ENCODE data around the gene MEAK7.

MEAK7 gene

GRCh38 chr16:84511831-84512230, 7.4 kb upstream of the MEAK7 start:
- no peak for DNase-seq (ENCODE audit: low spot score)

DNA sequence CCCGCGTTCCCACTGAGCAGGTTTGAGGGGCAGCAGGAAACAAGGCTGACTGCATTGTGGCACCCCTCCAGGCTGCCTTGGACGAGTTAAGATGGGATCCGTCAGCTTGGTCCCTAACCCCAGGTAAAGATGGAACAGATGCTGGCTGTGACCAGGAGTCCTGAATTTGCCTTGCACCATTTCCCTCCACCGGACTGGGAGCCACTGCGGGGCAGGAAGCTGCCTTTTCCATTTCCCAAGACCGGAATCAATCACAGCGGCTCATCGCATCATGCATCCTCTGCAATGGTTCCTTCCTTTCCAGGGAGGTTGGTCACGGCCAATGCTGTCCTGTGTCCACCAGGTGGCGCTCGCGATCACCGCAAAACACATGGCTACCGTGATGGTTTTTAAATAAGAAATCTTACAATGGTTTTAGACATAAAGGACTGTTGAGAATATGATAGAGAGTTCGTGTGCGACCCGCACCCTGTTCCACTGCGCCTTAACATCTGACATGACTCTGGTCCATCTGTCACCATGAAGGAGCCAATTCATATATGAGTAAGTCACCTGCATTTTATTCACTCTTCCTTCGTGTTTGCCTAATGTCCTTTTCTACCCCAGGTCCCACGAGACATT, 6.8 kb upstream of the MEAK7 start:
- DNase-seq (ENCODE audit: low spot score), result peak; percentile 70

GRCh38 chr16:84509032-84509950, 4.8 kb upstream of the MEAK7 start:
- DNase-seq (ENCODE audit: low spot score), result no peak

GRCh38 chr16:84508502-84508901, 4.0 kb upstream of the MEAK7 start:
- DNase-seq (ENCODE audit: low spot score), result no peak

- no peak for DNase-seq (ENCODE audit: low spot score)
Measured at GRCh38 chr16:84507011-84507982, 2.8 kb upstream of the MEAK7 start.

DNA sequence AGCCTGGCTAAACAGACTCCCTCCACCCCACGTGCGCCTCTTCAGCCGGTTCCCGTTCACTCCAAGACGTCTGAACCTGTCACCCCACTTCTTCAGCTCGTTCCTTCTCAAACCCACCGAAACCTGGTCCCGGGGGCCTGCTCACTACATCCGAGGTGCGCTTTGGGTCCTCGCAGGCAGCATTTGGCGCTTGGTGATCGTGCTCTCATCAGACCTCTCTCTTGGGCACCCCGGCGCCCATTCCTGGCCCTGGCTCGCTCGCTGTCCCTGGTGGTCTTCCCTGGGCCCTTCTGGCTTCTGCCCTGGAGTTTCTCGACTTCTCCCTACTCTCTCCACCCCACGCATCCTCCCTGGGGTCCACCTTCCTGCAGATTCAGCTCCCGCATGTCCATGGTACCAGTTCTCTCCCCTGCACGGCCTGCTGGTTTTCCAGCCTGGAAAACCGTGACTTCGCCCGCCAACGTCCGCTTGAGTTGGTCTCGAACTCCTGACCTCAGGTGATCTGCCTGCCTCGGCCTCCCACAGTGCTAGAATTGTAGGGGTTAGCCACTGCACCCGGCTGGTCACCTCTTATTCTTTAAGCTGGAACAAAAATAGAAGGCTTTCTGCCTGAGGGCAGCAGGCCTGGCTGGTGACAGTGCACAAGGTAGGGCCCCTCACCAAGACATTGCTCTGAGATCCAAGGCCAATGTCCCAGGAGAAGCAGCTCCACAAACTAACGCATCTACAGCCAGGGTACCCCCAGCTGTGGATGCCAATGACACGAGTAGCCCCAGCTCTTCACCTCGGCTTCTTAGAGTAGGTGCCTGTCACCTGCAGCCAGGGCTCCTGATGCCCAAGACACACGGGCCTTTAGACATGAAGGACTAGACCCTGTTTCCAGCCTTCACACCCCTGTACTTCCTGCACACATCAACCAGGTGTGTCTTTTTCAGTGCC, 1.1 kb upstream of the MEAK7 start:
- DNase-seq (ENCODE audit: low spot score), result no peak

- peak; percentile 57 for DNase-seq (ENCODE audit: low spot score)
Measured at GRCh38 chr16:84503751-84504395, 586 bp downstream of the MEAK7 start.

DNA sequence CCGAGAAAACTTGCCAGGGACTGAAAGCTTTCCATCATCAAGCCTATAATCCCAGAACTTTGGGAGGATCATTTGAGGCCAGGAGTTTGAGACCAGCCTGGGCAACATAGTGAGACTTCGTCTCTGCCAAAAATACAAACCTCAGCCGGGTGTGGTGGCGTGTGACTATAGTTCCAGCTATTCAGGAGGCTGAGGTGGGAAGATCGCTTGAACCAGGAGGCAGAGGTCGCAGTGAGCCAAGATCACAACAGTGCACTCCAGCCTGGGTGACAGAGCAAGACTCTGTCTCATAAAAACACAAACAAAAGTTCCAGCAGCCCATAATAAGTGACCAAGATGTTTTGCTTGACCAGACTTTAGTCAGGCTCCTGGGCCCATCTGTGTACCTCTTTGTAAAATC, 1.9 kb downstream of the MEAK7 start:
- DNase-seq (ENCODE audit: low spot score), result peak; percentile 24

- no peak for DNase-seq (ENCODE audit: low spot score)
Measured at GRCh38 chr16:84502075-84502474, 2.4 kb downstream of the MEAK7 start.

DNA sequence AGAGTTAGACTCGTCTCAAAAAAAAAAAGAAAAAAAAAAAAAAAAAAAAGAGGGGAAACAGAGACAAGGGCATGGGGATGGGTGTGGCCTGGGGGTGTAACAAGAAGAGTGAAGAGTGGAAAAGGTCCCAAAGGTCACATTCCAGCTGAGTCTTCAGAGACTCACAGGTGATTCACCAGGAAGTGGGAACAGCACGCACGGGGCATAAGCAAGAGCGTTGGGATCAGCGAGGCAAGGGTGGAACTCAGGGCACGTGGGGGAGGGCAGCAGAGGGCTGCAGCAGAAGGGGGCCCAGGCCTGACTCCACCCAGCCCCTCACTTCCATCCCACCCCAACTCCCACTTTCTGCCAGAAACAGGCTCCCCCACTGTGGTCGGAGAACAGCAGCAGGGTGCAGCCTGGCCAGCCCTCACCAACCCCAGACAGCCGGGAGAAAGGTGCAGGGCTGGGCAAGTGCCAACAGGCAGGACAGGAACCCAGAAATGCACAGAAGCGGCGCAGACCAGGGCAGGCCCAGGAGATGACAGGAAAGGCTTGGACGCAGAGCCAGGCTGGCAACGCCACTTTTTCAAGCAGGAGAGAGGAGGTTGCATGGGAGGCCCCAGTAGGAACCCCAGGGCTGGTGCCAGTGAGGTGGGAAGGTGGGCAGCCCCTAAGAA, 3.3 kb downstream of the MEAK7 start:
- peak; percentile 84 for DNase-seq (ENCODE audit: low spot score)

DNA sequence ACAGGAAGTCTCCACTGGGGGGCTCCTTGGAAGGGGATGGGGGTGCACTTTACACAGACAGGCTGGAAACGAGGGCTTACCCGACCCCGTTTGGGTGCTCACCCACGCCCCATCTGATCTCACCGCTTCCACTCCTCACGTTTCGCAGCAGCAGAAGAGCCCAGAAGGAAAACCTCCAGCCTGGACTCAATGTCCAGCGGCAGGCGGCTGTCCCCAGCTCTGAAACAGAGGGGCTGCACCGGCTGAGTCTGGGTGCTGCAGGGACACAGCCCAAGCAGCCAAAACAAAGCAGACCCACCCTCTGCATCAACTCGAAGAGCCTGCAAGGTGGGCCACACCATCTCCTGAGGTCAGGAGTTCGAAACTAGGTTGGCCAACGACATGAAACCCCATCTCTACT, 3.9 kb downstream of the MEAK7 start:
- DNase-seq (ENCODE audit: low spot score), result no peak

- no peak for DNase-seq (ENCODE audit: low spot score)
Measured at GRCh38 chr16:84499638-84500037, 4.8 kb downstream of the MEAK7 start.

- no peak for DNase-seq (ENCODE audit: low spot score)
Measured at GRCh38 chr16:84498859-84499620, 5.4 kb downstream of the MEAK7 start.

GRCh38 chr16:84498223-84498610, 6.2 kb downstream of the MEAK7 start:
- no peak for DNase-seq (ENCODE audit: low spot score)

DNA sequence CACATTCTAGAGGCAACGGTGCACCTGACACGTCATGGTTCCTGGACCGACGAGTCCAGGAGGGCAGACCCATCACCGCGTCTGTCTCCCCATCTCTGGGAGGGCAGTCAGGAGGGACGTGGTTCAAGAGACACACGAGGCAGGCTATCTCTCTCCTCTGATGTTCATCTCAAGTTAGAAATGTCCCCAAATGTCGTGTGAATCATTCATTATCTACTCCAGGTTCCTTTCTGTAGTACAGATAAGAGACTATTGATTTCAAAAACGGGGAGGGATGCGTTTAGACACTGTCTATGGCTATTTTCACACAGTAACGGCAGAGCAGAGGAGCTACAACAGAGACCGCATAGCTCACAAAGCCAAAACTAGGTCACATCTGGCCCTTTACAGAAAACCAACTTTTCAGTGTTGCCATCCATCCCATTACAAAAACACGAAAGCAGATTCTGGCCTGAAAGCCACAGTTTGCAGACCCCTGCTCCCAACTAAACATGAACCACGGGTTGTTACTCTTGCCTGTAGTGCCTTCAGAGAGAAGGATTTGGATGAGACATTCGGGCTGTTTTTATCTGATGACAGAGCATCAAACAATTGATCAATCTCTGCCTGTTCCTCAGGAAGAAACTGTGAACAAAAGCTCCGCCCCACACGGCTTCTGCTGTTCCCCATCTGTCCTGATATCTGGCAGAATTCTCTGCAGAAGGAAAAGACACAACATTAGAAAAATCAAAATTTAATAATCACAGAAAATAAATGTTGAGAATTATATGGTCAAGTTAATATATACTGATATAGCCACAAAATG, 6.8 kb downstream of the MEAK7 start:
- no peak for DNase-seq (ENCODE audit: low spot score)

GRCh38 chr16:84496991-84497390, 7.5 kb downstream of the MEAK7 start:
- DNase-seq (ENCODE audit: low spot score), result no peak

- no peak for DNase-seq (ENCODE audit: low spot score)
Measured at GRCh38 chr16:84495506-84495905, 9.0 kb downstream of the MEAK7 start.

GRCh38 chr16:84489131-84489530, 15.3 kb downstream of the MEAK7 start:
- DNase-seq (ENCODE audit: low spot score), result no peak

GRCh38 chr16:84487358-84487757, 17.1 kb downstream of the MEAK7 start:
- no peak for DNase-seq (ENCODE audit: low spot score)

All from SW480 (cell line).